22Rv1 (cell line): ENCODE measurements around the gene INPP5A.

Experiments used
- CTCF ChIP-seq: fragments of 450-650 bp; IDR thresholded peaks from 2 replicates; pipeline ENCODE4 v1.5.1; 2017; ENCODE audit warnings: mild to moderate bottlenecking
- ZFX ChIP-seq: fragments of 450-650 bp; IDR thresholded peaks from 2 replicates; pipeline ENCODE4 v1.6.1; 2017; ENCODE audit warnings: antibody characterized with exemption, borderline replicate concordance

- TF ChIP-seq CTCF, result no peak
- no peak for TF ChIP-seq ZFX
These were observed 276.2 kb downstream of the INPP5A start for GRCh38 chr10:132813560-132814468.
